Measurements from ENCODE around the gene CCL1. TPM values are rescaled to one million over a fixed set of nuclear protein-coding genes. Genes with fewer than 3 reads are reported as not detected.

CCL1 gene
- total and polyA plus RNA-seq, 2 of the 4 experiments (the other 2 are of a cell fraction) = not detected

DNA sequence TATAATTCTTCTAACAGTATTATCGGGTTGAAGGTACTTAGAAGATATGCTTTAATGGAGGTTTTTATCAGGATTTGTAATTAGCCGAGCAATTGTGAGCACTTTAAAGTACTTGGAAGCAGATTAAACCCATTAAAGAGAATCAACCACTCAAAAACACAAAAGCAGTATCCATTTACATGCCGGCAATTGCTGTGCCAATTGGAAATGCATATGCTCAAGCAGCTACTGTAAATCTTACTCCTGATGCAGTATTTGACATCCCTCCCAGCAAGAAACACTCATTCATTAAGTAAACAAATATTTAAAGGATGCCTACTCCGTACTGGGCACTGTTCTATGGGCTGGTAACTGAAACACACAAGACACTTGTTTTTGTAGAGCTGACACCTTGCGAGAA, 11.4 kb upstream of the CCL1 start:
- H3K18ac ChIP-seq (ENCODE audit: low read depth, low read length) = no peak overlapping the region
- no peaks in the 10 kb centered on the region for H3K9me1 ChIP-seq (ENCODE audit: insufficient read depth, low read length)
- H4K5ac ChIP-seq (ENCODE audit: low read depth, low read length) = no peak overlapping the region
- H2BK15ac ChIP-seq (ENCODE audit: low read depth, low read length) = no peak overlapping the region
- no peak overlapping the region for H2BK20ac ChIP-seq (ENCODE audit: low read depth, low read length)
- dilution Hi-C loops (cut with HindIII; ENCODE audit: low sequenced_read_pairs, unreplicated experiment) = no loop called here
- H2BK120ac ChIP-seq (ENCODE audit: low read depth, low read length) = no peak overlapping the region
- H3K9ac ChIP-seq (ENCODE audit: low read depth, low read length) = no peak overlapping the region
- H3K27me3 ChIP-seq (ENCODE audit: control insufficient read depth, insufficient read depth, low read length) = peaks cover 6% of the 10 kb centered on the region
- ChIA-PET POLR2A (ENCODE audit: unreplicated experiment) (no interaction called here), CTCF (interaction anchor here (1.4 to 1.5 kb wide), 2 partner anchors 12 to 13 kb away, joined by 3 to 4 read pairs; no protein-coding TSS in a partner anchor)
- H2BK5ac ChIP-seq (ENCODE audit: low read depth, low read length, poor library complexity, severe bottlenecking) = no peak overlapping the region
- no TSS peak for BruUV-seq (replicated peaks)
- H3K23ac ChIP-seq (ENCODE audit: low read depth, low read length) = no peak overlapping the region
- H3K14ac ChIP-seq (replicated peaks; ENCODE audit: low read depth, low read length) = no peak overlapping the region
- H3K4ac ChIP-seq (ENCODE audit: low read depth, low read length) = no peak overlapping the region
- no peak overlapping the region for H3K4me3 ChIP-seq (ENCODE audit: insufficient read depth, low read depth, low read length)
- WGBS, 2 experiments (ENCODE audit: extremely low coverage in 2 of 2, insufficient read length in 1 of 2) = no CpG with 5 or more reads among the region's 5 CpGs
- no peaks in the 10 kb centered on the region for H3K9me3 ChIP-seq (ENCODE audit: control insufficient read depth, insufficient read depth, low read length)
- TF ChIP-seq, protein P1, sequence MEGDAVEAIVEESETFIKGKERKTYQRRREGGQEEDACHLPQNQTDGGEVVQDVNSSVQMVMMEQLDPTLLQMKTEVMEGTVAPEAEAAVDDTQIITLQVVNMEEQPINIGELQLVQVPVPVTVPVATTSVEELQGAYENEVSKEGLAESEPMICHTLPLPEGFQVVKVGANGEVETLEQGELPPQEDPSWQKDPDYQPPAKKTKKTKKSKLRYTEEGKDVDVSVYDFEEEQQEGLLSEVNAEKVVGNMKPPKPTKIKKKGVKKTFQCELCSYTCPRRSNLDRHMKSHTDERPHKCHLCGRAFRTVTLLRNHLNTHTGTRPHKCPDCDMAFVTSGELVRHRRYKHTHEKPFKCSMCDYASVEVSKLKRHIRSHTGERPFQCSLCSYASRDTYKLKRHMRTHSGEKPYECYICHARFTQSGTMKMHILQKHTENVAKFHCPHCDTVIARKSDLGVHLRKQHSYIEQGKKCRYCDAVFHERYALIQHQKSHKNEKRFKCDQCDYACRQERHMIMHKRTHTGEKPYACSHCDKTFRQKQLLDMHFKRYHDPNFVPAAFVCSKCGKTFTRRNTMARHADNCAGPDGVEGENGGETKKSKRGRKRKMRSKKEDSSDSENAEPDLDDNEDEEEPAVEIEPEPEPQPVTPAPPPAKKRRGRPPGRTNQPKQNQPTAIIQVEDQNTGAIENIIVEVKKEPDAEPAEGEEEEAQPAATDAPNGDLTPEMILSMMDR (conservative IDR thresholded peaks at IDR 0.05; ENCODE audit: low read depth, low read length) = no peak
- no peak for TF ChIP-seq SMC3 (IDR thresholded peaks at IDR 0.05; ENCODE audit: low read depth, low read length)
- H3K4me2 ChIP-seq (ENCODE audit: low read depth, low read length) = no peak overlapping the region
- no peaks in the 10 kb centered on the region for H3K4me1 ChIP-seq (ENCODE audit: control insufficient read depth, insufficient read depth, low read length)
- no peak overlapping the region for H2AK5ac ChIP-seq (ENCODE audit: low read depth, low read length)
- H3K79me1 ChIP-seq (ENCODE audit: low read depth in 1 of 2, low read length in 2 of 2) = no peaks in the 10 kb centered on the region
- H2AK9ac ChIP-seq (replicated peaks; ENCODE audit: low read depth, low read length, poor library complexity) = no peak overlapping the region
- H4K20me1 ChIP-seq (ENCODE audit: insufficient read depth, low read length) = no peaks in the 10 kb centered on the region
- DNase-seq (no peak), ATAC-seq (ENCODE audit: low read depth) (no peak)
- H4K91ac ChIP-seq (ENCODE audit: insufficient read depth, low read depth, low read length) = no peak overlapping the region
- H3K56ac ChIP-seq (ENCODE audit: extremely low read depth, insufficient read depth, low read length) = no peak overlapping the region
- H4K8ac ChIP-seq (ENCODE audit: low read depth in 2 of 2, low read length in 2 of 2) = no peak overlapping the region
- in situ Hi-C loops (cut with MboI; ENCODE audit: low sequenced_read_pairs) = no loop called here
- no peak overlapping the region for H3K27ac ChIP-seq (ENCODE audit: insufficient read depth, low read length)
- intact Hi-C loops (cut with micrococcal nuclease) = no loop called here
- no peaks in the 10 kb centered on the region for H3K36me3 ChIP-seq (ENCODE audit: control insufficient read depth, insufficient read depth, low read length)
- H2AFZ ChIP-seq (replicated peaks; ENCODE audit: low read length, poor library complexity) = no peak overlapping the region

All from IMR-90 (cell line).